NB4 (cell line): ENCODE data around the gene C2orf80.
A peak's percentile ranks its signal among the peaks of the same experiment; 100 is the strongest.

Experiments
- DNase-seq: peaks from one replicate; pipeline ENCODE4 v3.0.0; 2010; ENCODE audit warnings: low read depth
- H3K4me3 ChIP-seq: one replicate; pipeline ENCODE4 v1.5.1; 2011; ENCODE audit warnings: mild to moderate bottlenecking, low read depth, low read length, moderate library complexity
- MAX ChIP-seq: IDR thresholded peaks from 2 replicates; pipeline ENCODE4 v1.6.1; 2011; ENCODE audit warnings: low read depth, low read length
- MYC ChIP-seq: IDR thresholded peaks from 2 replicates; pipeline ENCODE4 v1.6.1; 2011; ENCODE audit warnings: low read depth, low read length
- POLR2A ChIP-seq: IDR thresholded peaks from 2 replicates; pipeline ENCODE4 v1.6.1; 2011; ENCODE audit warnings: mild to moderate bottlenecking; ENCODE audit not compliant: insufficient read length; ENCODE audit errors: extremely low read depth
- TF ChIP-seq, protein P1 (sequence below): IDR thresholded peaks from one replicate; pipeline ENCODE4 v1.5.1; 2012; ENCODE audit warnings: low read depth, low read length

C2orf80 gene

DNA sequence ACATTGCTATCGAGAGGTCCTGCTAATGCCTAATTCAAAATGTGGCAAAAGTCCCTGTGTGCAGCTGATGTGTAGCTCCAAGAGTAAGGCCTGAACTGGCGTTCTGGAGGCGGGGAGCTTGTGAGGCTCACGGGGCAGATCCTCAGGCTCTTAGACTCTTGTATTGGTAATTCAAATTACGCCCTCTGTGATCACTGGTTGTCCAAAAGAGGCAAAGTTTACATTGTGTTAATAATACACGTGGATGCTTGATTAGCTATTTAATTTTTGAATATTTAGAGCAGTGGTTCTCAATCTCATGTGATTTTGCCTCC, 14.0 kb downstream of the C2orf80 start:
- no peak overlapping the region for H3K4me3 ChIP-seq
- no peak for DNase-seq
- TF ChIP-seq, protein P1, sequence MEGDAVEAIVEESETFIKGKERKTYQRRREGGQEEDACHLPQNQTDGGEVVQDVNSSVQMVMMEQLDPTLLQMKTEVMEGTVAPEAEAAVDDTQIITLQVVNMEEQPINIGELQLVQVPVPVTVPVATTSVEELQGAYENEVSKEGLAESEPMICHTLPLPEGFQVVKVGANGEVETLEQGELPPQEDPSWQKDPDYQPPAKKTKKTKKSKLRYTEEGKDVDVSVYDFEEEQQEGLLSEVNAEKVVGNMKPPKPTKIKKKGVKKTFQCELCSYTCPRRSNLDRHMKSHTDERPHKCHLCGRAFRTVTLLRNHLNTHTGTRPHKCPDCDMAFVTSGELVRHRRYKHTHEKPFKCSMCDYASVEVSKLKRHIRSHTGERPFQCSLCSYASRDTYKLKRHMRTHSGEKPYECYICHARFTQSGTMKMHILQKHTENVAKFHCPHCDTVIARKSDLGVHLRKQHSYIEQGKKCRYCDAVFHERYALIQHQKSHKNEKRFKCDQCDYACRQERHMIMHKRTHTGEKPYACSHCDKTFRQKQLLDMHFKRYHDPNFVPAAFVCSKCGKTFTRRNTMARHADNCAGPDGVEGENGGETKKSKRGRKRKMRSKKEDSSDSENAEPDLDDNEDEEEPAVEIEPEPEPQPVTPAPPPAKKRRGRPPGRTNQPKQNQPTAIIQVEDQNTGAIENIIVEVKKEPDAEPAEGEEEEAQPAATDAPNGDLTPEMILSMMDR = no peak
- TF ChIP-seq MAX (no peak), POLR2A (no peak), MYC (no peak)

DNA sequence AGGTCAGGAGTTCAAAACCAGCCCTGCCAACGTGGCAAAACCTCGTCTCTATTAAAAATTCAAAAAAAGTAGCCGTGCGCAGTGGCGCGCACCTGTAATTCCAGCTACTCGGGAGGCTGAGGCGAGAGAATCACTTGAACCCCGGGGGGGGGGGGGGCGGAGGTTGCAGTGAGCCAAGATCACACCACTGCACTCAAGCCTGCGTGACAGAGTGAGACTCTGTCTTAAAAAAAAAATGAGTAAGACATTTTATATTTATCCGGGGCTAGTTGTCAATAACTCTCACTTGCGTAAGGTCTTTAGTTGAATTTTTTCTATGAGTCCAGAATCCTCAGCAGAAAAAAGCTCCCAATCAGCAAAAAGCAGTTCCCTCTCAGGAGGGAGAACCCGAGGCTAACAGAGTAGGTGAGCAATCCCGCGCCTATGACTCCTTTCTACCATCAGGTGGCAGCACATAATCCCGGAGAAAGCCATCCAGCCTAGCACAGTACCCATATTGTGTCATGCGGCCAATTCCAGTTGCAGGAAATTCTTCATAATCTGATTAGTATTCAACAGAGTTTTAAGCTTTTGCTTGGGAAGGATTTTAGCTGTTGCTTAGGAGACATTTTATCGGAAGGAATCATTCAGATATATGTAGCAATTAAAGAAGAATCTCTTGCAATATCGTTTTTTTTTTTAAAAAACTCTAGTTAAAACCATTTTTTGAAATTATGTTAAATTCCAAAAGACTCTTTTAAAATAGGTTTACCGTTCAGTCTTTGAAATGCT, 14.6 kb downstream of the C2orf80 start:
- DNase-seq = peak; percentile 84
- no peak overlapping the region for H3K4me3 ChIP-seq
- TF ChIP-seq MAX = peak; percentile 57; the same call in 1 of the 2 replicates
- TF ChIP-seq, protein P1 = peak; percentile 98
- TF ChIP-seq POLR2A = no peak
- TF ChIP-seq MYC = peak; percentile 62

- H3K4me3 ChIP-seq = no peak overlapping the region
- TF ChIP-seq MAX (no peak), POLR2A (no peak), MYC (no peak)
- TF ChIP-seq, protein P1 = no peak
- no peak for DNase-seq
Observed at GRCh38 chr2:208174144-208174543, 15.7 kb downstream of the C2orf80 start.

DNA sequence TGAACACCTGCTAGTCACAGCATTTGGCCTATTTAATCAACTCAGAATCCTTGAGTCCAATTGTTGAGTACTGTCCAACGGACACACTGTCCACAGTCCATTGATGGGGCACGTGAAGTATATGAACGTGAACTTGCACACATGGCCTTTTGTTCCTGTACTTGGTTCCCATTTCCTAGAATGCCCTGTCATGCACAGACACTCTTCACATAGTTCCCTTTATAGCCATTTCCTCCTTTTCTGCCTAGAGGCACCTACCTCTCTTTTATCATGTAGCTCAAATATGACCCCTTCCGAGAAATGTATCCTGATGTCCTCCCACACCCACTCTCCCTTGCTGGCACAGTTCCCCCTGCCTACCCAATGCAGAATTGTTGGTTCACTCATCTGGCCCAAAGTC, 17.7 kb downstream of the C2orf80 start:
- TF ChIP-seq MAX = 0 out of 2 replicates have a peak, but pooled peaks have one; percentile 23
- TF ChIP-seq POLR2A = no peak
- 0 out of 2 replicates have a peak, but pooled peaks have one; percentile 25 for TF ChIP-seq MYC
- H3K4me3 ChIP-seq = no peak overlapping the region
- peak; percentile 56 for DNase-seq

DNA sequence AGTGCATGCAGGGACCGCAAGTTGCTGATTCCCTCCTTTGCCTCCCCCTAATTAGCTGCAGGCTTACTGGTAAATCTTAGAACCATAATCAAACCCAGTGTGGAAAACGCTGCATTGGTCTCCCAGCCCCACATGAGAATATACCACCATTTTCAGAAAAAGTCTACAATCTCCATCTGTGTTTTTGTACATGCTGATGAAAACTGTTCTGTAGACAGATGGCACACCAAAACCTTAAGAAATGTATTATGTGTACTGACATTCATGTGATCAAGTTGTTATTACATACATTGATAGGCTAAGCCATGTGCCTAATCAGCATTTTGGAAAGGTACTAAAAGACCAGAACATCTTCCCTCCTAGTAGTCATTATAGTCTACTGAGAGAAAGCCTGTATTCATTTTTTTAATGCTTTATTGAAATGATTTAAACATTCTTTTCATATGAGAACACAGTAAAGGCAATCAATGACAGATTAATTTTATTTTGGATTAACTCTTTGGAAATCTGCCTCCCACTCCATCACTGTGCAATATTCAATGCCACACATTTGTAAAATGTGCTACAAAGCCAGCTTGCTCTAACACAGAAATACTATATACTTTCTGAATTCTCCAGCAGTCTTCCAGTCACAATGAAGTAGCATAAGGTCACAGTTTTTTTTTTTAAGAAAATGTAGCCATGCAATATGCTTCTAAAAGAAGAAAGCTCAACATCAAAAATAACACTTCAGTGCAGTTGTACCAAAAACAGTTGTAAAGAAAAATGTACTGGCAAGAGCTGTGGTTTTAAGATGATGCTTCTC, 24.7 kb downstream of the C2orf80 start:
- H3K4me3 ChIP-seq = no peak overlapping the region
- DNase-seq = no peak
- no peak for TF ChIP-seq MYC
- TF ChIP-seq, protein P1 = no peak
- TF ChIP-seq POLR2A = no peak
- no peak for TF ChIP-seq MAX

DNA sequence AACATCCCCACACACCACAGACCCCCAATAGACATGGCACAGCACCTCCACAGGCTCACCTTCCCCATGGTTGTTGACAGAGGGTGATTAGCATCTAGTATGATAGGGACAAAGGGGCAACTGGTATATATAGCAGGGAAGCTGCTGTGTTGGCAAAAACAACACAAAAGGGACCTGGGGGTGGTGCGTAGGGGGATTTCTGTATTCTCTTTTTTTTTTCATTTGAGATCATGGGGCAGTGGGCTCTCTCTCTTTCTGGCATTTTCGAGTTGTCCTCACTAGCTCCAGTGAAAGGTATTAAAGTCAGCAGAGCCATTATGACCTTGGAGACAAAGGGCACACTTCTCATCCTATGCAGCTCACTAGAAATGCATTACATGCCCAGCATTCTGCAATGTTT, 26.3 kb downstream of the C2orf80 start, which contains the start of gene CRYGA:
Gene CRYGA, minus strand, starts transcription at position 101 of the 400 bp plus-strand sequence. Its CDS starts 33 bp downstream, at position 68.
- H3K4me3 ChIP-seq = no peak within 1 kb of the TSS
- DNase-seq = no peak
- TF ChIP-seq MYC (no peak), MAX (no peak), POLR2A (no peak)
- TF ChIP-seq, protein P1 = no peak
